Liver (tissue), 3 donors: ENCODE results near the gene ELOVL2.

Experiments used
- CTCF ChIP-seq: fragments of 150-350 bp; IDR thresholded peaks from 2 replicates; pipeline ENCODE4 v1.5.1; 2017; ENCODE audit warnings: improper control_type of control experiment, low read depth, low read length; ENCODE audit not compliant: missing input control
- GABPA ChIP-seq, 2 donors: IDR thresholded peaks in 1 of 2; conservative IDR thresholded peaks in 1 of 2; 2 replicates each; pipeline ENCODE4 v1.6.1; 2016; ENCODE audit warnings: antibody characterized with exemption in 2 of 2, mild to moderate bottlenecking in 1 of 2, moderate library complexity in 1 of 2
- RAD21 ChIP-seq, 2 donors: IDR thresholded peaks; 2 replicates each; pipeline ENCODE4 v1.6.1; 2016; ENCODE audit warnings: antibody characterized with exemption in 2 of 2, mild to moderate bottlenecking in 2 of 2
- YY1 ChIP-seq: IDR thresholded peaks from 2 replicates; pipeline ENCODE4 v1.6.1; 2016; ENCODE audit warnings: antibody characterized with exemption, mild to moderate bottlenecking
- donor health status: healthy.
- donor health status: healthy.

GRCh38 chr6:11072101-11072500 lies 28.0 kb upstream of the ELOVL2 start:
- no peak for TF ChIP-seq CTCF
- no peak for TF ChIP-seq YY1
- no peak for TF ChIP-seq RAD21 (IDR thresholded peaks at IDR 0.05)
- TF ChIP-seq GABPA (IDR thresholded peaks at IDR 0.05 in 1 of 2, conservative IDR thresholded peaks at IDR 0.05 in 1 of 2), result no peak
